ENCODE measurements around the gene SPOCK1. TPM values are rescaled to one million over a fixed set of nuclear protein-coding genes. Genes with fewer than 3 reads are reported as not detected.

Gene SPOCK1
- total RNA-seq, 1 experiment from 2014 or later = not detected

DNA sequence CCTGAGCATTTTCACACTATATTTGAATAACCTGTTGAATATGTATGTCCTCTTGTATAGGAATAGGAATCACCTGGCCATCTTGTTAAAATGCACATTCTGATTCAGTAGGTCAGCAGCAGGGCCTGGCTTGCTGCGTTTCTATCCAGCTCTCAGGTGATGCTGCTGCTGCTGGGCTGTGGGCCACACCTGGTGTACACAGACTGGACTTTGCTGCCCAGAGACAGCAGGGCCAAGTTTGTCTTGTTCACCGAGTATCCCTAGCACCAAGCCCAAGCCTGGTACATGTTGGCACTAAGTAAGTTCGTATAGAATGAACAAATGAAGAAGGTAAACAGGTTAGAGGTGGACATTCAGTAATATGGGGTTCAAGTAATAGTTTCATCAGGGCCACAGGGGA is 151.3 kb downstream of the SPOCK1 start:
- in situ Hi-C loops (cut with HindIII; ENCODE audit: low sequenced_read_pairs) = no loop called here
- DNase-seq (ENCODE audit: low spot score) = no peak

DNA sequence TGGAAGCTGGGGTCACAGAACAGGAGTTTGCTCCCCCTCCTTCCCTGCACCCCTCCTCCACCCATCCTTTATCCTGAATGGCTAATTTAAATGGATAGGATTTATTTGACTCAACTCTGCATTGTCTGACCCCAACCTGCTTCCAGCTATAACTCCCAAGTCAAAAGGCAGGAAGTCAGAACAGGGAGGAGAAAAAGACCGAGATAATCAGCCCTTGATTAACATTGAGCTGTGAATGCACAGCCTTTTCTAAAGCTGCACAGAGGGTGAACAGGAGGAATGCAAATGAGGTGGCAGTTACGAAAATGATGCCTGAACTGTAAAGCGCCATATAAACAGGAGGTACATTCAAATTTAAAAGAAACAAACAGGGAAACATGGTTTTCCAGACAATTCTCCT is 152.8 kb downstream of the SPOCK1 start:
- in situ Hi-C loops (cut with HindIII; ENCODE audit: low sequenced_read_pairs) = no loop called here

DNA sequence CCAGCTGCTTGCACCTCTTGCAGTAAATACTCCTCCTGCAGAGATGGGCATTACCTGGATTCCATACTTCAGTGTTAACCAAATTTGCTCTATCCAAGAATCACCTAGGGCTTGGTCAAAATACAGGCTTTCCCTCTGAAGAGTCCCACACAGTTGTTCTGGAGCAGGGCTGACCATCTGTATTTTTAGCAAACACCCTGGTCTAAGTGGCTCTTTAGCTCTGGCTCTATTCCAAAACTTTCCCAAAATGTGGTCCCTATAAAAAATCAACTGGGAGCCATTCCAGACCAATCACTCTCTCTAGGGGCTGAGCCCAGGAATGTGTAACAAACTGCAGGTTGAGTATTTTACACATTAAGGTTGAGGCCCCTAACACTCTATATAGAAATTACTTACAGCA is 153.7 kb downstream of the SPOCK1 start:
- in situ Hi-C loops (cut with HindIII; ENCODE audit: low sequenced_read_pairs) = no loop called here
- no peak for DNase-seq (ENCODE audit: low spot score)

More for the DNA sequence above, 152.8 kb downstream of the SPOCK1 start:
- no peak for DNase-seq (ENCODE audit: low spot score)

DNA sequence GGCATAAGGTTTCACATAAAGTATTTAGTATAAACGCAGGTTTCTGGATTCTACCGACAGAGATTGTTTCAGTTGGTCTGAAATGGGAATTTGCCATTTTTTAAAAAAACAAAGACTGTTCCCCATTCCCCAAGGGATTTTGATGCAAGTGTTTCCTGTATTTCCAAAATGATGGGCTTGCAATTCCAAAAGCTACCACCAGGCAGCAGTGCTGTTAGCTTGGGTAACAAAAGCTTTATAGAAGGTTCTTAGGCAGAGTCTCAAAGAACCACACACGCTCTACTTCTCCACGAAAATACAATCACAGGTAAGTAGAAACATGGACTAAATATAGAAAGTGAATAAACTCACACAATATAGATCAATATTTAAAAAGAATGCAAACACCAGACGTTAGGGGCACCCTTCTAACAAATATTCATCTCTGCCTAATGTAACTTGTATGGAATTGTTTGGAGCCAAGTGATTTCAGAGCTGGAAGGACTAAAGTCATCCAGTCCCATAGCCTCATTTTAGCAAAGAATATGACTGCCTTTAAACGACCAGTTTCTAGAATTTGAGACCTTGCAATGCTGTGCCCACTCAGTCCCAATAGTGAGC is 154.3 kb downstream of the SPOCK1 start:
- in situ Hi-C loops (cut with HindIII; ENCODE audit: low sequenced_read_pairs) = no loop called here
- no peak for DNase-seq (ENCODE audit: low spot score)

DNA sequence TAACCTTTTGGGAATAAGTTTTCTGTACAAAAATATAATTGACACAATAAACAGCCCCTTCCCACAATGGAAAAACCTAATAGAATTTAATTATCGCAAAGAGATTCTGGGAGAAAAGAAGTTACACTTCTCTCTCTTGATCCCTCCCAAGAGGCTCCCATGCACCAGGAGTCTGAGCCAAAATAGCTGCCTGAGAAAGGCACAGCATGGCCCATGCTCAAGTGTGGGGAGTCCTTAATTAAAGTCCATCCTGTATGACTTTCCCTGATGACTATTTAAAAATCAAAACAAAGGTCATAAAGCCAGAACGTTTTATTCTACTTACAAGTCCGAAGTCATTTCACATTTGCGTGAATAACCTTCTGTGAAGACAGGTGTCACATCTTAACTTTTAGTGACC is 155.1 kb downstream of the SPOCK1 start:
- DNase-seq (ENCODE audit: low spot score) = no peak
- in situ Hi-C loops (cut with HindIII; ENCODE audit: low sequenced_read_pairs) = no loop called here

DNA sequence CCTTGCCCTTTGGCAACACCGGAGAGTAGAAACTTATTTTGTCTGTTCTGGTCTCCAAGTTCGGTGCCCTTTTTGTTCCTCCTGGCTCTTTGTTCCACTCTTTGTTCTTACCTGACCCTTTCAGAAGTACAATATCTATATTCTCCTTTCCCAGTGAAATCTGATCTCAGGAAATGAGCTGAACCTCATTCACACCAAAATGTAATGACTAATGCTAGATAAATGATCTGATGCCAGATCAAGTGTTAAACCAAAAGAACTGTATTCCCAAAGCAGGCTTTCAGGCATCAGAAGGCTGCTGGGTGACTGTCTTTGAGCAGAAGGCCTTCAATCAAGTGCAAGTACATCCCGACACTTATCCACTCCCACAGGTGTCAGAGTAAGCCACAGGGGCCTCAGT is 156.4 kb downstream of the SPOCK1 start:
- in situ Hi-C loops (cut with HindIII; ENCODE audit: low sequenced_read_pairs) = no loop called here

DNA sequence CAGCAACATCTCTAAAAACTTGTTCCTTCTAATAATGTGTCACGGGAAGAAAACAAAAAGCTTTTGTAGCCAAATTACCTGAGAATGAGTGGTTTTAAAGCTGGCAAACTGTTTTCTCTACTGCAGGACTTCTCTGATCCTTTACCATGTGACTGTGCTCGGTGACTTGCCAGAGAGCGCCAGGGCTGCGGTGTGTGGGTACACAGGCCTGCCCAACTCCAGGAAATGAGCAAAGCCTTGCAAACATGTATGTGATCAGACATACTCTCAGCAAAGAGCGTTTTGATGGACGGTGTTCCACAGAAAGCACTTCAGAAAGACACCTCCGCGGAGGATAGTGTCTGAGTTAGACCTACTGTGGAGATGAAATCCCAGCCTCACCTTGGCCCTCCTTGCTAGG is 157.3 kb downstream of the SPOCK1 start:
- in situ Hi-C loops (cut with HindIII; ENCODE audit: low sequenced_read_pairs) = no loop called here
- DNase-seq (ENCODE audit: low spot score) = no peak

More for the DNA sequence above, 156.4 kb downstream of the SPOCK1 start:
- no peak for DNase-seq (ENCODE audit: low spot score)

DNA sequence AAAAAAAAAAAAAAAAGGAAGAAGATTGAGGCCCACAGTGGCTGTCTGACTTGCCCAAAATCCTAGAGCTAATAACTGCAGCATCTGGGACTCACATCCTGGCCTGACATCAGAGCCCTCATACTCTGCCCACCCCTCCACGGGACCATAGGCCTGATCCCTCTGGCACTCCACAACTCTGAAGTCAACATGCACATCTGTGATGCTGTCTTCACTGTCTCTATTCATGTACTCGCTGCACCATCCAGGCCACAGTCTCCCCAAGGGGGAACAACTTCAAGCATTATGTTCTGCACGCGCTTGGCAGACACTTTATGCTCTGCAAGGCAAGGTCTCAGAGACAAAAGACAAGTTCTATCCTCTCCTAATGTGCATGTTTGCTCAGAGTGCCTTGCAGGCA is 158.2 kb downstream of the SPOCK1 start:
- DNase-seq (ENCODE audit: low spot score) = no peak
- in situ Hi-C loops (cut with HindIII; ENCODE audit: low sequenced_read_pairs) = no loop called here

DNA sequence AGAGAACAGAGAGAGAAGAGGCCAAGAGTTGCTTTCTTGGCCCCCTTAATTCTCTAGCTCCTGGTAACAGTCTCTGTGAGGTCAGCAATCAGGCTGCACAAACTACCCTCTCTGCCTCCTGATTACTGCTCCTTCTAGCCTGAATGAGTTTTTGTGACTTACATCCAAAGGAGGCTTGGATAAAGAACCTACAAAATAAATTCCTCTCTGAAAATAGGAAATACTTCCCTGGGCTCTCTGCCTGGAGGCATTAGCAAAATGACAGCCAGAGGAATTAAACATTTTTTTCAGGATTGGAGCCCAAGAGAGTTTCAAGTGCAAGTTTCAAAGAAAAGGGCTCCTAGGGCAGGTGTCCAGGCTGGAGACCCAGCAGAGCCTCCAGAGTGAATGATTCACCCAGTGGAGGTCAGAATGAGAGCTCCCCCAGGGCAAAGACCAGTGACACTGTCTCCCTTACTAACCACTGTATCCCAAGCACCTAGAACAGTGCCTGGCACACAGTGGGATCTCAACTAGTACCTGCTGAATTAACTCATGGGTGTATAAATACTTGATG is 162.5 kb downstream of the SPOCK1 start:
- in situ Hi-C loops (cut with HindIII; ENCODE audit: low sequenced_read_pairs) = no loop called here
- no peak for DNase-seq (ENCODE audit: low spot score)

DNA sequence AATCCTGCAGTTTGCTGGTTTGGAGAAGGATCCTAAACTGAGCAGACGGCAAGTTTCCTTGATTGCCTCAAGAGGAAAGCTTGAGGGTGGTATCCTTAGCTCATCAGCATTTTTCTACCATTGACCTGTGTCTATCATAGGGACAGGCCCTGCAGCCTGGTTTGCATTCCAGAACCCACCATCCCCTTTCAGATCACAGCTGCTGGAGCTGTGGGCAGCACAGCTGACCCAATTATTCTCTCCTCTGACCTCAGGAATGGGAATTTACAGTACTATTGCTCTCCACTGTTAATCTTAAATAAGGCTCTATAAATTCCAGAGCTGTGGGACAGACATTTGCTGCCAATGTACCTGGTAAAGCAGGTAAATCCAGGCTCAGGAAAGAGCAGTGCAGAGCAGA is 163.0 kb downstream of the SPOCK1 start:
- in situ Hi-C loops (cut with HindIII; ENCODE audit: low sequenced_read_pairs) = no loop called here
- no peak for DNase-seq (ENCODE audit: low spot score)

DNA sequence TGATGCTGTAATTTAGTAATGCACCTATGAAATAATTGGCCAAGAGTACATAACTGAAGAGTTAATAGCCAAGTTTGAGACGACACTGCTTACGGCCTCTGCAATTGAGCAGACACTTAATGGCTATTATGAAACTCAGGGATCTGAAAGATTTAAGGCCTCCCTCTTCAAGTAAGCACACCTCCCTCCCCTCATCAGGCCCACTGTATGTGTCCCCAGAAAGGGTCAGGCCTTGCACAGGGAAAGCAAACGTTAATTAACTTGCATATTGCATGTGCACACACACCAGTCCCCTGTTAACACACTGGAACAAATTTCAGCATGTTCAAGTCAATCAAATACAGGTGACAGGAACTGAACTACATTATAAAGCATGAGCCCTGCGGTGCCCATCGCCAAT is 163.6 kb downstream of the SPOCK1 start:
- no peak for DNase-seq (ENCODE audit: low spot score)
- in situ Hi-C loops (cut with HindIII; ENCODE audit: low sequenced_read_pairs) = no loop called here

DNA sequence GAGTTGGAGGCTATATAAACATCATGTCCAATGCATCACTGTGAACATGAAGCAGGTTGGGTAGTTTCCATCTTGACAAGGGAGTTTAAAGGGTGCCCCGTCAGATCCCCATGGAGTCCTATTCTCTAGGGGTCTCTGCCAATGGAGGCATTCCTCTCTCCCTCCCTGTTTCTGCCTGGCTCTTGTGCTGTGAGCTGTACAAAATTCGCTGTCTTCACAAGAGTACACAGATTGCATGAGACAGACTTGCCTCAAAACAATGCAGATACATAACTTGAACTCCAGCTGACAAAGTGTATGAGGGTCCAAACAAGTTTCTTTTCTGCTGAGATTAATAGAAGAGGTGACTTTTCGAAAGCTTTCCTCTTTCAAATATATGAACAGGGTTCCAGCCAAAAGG is 165.2 kb downstream of the SPOCK1 start:
- in situ Hi-C loops (cut with HindIII; ENCODE audit: low sequenced_read_pairs) = no loop called here
- no peak for DNase-seq (ENCODE audit: low spot score)

DNA sequence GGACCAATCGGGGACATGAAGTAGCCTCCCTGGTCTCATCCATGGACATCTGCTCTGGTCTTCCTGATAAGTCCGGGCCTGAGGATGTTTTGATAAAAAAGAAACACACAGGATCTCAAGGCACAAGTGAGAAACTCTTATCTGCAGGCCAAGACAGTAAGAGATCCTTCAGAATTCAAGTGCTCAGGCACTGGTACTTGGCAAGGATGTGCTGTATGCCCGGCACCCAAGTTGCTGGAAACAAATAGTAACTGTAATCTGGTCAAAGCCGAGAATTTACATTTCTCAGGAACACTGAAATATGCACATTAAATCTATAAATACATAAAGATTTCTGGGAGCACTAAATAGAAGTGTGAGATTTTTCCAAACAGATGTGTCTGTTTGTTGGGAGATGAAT is 165.7 kb downstream of the SPOCK1 start:
- no peak for DNase-seq (ENCODE audit: low spot score)
- in situ Hi-C loops (cut with HindIII; ENCODE audit: low sequenced_read_pairs) = no loop called here

DNA sequence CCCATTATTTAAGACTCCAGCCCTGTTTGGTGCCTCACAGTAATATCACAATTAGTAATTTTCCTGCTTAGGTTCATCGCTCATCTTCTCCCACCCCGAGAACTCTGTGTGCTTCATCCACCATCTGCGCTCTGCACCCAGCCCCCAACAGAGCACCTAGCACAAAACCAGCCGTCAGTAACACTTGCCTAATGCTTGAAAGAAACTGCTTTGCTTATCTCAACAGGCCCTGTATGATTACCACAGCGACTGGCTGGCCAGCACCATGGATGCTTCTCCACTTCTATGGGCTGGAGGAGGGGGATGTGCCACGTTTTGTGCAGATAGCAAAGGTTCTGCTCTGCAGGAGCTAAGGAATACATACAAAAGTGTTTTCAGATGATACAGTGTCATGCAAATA is 166.8 kb downstream of the SPOCK1 start:
- in situ Hi-C loops (cut with HindIII; ENCODE audit: low sequenced_read_pairs) = no loop called here
- DNase-seq (ENCODE audit: low spot score) = peak; percentile 85

DNA sequence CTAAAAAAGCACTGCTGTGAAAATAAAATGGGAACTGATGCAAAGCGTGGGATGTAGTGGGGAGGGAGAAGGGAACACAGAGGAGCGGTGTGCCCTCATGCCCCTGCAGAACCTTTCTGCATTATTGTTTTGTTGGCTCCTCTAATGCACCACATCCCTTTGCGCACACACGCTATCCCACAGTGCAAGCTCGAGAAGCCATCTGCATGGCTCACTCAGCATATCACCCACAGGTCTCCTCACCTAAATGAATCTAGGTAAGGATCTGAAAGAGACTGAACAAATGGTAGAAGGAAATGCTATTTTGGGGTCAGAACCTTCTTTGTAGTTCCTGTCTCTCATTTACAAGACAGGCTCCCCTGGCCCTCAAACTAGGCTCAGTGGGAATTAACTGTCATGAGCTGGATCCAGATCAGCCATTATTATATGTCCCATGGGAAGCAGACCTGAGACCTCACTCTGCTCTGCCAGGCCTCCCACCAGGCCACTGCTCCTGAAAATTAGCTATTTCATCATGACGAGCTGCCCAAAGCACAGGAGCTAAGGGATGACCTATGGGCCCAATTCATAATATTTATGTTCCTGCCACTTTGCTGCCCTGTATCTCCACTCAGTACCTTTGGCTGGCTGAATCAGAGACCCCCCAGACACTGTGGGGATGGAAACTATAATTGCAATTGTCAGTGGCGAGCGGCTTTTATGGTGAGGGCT is 169.4 kb downstream of the SPOCK1 start:
- in situ Hi-C loops (cut with HindIII; ENCODE audit: low sequenced_read_pairs) = no loop called here
- DNase-seq (ENCODE audit: low spot score) = peak; percentile 67

DNA sequence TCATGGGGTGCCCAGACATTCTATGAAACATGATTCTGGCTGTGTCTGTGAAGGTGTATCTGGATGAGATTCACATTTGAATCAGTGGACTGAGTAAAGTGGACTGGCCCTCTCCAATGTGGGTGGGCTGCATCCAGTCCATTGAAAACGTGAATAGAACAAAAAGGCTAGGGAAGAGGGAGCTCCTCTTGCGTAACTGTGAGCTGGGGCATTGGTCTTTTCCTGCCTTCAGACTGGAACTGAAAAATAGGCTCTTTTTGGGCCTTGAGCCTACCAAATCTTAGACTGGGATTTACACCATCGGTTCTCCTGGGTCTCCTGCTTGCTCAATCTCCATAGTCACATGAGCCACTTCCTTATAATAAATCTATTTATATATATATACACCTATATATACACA is 170.1 kb downstream of the SPOCK1 start:
- DNase-seq (ENCODE audit: low spot score) = no peak
- in situ Hi-C loops (cut with HindIII; ENCODE audit: low sequenced_read_pairs) = no loop called here

DNA sequence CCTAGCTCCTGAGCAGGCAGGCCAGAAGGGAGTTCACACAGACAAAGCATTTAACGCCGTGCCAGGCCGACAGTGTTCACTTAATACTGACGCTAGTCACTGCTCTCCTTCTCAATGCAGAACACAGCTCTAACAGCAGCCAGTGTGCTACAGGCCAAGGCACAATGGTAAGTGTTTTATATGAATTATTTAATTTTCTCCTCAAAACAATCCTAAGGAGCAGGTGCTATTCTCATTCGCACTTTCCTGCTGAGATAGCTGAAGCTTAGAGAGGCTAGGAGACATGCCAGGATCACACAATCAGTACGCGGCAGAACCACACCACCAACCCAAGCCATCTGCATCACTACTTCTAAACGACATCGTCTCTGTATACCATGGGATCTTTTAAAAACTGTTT is 170.7 kb downstream of the SPOCK1 start:
- in situ Hi-C loops (cut with HindIII; ENCODE audit: low sequenced_read_pairs) = no loop called here
- peak; percentile 77 for DNase-seq (ENCODE audit: low spot score)

DNA sequence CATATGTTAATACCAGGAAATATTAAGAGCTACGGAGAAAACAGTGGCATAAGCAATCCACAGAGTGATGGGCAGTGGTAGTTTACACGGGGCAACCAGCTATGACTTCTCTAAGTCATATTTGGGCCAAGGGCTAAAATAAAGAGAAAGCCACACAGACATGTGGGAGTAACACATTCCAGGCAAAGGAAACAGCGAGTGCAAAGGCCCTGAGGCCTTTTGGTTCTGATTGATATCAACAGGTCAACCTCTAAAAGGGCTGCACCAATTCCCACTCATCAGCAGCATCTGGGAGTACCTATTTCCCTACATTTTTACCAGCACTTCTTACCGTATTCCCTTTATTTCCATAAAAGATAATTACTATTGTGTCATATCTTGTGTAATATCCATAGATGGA is 173.4 kb downstream of the SPOCK1 start:
- in situ Hi-C loops (cut with HindIII; ENCODE audit: low sequenced_read_pairs) = no loop called here
- no peak for DNase-seq (ENCODE audit: low spot score)

DNA sequence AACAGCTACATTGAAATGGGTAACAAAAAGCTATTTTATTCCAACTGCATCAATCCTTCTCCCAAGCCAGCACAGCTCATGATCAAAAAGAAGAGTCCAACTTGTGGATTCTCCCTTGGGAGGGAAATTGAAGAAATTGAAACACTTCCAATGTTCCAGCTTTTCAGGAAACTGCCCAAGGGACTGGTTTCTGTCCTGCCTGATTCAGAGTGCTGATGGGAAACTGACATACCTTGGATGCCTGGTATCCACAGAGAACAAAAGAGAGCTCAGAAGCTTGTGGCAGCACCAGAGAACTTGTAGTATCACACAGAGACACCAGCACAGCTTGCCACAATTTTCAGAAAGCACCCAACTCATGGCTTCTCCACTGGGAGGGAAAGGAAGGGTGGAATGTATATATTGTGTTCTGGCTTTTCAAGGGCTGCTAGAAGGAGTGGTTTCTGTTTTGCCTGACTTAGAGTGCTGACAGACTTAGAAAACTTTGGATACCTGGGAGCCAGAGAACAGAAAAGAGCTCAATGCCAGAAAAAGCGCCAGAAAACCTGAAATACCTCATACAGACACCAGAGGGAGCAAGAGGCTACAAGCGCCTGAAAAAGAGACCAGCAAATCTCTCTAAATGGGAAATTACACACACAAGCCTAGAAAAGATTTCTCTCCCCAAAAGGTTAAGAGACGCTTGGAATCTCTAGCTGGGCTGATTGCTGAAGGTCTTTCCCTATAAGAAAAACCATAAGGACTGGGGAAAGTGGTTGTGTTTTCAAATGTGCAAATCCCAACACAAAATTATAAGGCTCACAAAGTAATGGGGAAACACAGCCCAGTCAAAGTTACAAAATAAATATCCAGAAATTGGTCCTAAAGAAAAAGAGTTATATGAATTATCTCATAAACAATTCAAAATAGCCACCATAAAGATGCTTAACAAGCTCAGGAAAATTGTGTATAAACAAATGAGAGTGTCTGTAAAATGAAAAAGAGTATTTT is 178.8 kb downstream of the SPOCK1 start:
- in situ Hi-C loops (cut with HindIII; ENCODE audit: low sequenced_read_pairs) = no loop called here
- peak; percentile 81 for DNase-seq (ENCODE audit: low spot score)

DNA sequence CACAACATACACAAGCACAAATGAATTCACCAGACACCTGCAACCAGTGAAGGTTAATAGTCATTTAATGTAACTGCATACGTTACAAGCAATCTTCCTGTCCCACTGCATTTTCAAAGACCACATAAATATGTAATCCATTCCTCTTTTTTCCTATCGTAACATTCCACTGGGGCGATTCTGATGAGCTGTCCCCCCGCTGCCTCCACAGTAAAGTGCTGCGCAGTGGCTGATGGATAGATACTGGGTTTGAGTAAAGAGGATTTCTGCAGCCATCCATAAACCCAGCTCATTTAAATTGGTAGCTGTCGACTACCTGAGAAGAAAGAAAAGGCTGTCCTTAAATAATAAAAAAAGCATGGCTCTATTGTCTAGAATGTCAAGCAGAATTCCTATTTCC is 181.1 kb downstream of the SPOCK1 start:
- DNase-seq (ENCODE audit: low spot score) = no peak
- in situ Hi-C loops (cut with HindIII; ENCODE audit: low sequenced_read_pairs) = no loop called here

Measured in G401 (cell line).